ENCODE results near the gene SLC38A6. TPM values are rescaled to one million over a fixed set of nuclear protein-coding genes. Genes with fewer than 3 reads are reported as not detected.
A peak's percentile ranks its signal among the peaks of the same experiment; 100 is the strongest.

The SLC38A6 gene
- total and polyA plus RNA-seq, 9 of the 15 experiments (the other 6 are each of a cell fraction or from before 2014, with no cell fraction given), result 9.8 to 40.3 (median 17.6) TPM

DNA sequence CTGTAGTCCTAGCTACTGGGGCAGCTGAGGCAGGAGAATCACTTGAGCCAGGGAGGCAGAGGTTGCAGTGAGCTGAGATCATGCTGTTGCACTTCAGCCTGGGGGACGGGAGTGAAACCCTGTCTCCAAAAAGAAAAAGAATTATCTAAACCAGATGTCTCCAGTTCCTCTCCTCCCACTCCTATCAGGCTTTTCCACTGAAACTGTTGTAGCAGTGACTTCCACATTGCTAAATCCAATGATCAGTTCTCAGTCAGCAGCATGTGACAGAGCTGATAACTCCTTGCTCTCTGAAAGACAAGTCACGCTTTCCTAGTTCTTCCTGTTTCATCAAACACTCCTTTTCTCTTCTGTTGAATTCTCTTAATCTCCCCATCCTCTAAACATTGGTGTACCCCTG, 8.6 kb downstream of the SLC38A6 start (continued):
- TF ChIP-seq, protein P1, sequence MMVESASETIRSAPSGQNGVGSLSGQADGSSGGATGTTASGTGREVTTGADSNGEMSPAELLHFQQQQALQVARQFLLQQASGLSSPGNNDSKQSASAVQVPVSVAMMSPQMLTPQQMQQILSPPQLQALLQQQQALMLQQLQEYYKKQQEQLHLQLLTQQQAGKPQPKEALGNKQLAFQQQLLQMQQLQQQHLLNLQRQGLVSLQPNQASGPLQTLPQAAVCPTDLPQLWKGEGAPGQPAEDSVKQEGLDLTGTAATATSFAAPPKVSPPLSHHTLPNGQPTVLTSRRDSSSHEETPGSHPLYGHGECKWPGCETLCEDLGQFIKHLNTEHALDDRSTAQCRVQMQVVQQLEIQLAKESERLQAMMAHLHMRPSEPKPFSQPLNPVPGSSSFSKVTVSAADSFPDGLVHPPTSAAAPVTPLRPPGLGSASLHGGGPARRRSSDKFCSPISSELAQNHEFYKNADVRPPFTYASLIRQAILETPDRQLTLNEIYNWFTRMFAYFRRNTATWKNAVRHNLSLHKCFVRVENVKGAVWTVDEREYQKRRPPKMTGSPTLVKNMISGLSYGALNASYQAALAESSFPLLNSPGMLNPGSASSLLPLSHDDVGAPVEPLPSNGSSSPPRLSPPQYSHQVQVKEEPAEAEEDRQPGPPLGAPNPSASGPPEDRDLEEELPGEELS (CRISPR knock-in tag; IDR thresholded peaks at IDR 0.05; ENCODE audit: borderline replicate concordance), result no peak
- TF ChIP-seq, protein P2, sequence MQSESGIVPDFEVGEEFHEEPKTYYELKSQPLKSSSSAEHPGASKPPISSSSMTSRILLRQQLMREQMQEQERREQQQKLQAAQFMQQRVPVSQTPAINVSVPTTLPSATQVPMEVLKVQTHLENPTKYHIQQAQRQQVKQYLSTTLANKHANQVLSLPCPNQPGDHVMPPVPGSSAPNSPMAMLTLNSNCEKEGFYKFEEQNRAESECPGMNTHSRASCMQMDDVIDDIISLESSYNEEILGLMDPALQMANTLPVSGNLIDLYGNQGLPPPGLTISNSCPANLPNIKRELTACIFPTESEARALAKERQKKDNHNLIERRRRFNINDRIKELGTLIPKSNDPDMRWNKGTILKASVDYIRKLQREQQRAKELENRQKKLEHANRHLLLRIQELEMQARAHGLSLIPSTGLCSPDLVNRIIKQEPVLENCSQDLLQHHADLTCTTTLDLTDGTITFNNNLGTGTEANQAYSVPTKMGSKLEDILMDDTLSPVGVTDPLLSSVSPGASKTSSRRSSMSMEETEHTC (IDR thresholded peaks at IDR 0.05), result peak; percentile 80
- TF ChIP-seq POLR2B (IDR thresholded peaks at IDR 0.05; ENCODE audit: low read depth, partially characterized antibody), result no peak
- no peak for TF ChIP-seq PHF20 (IDR thresholded peaks at IDR 0.05; ENCODE audit: partially characterized antibody)
- no peak for TF ChIP-seq ZKSCAN3 (CRISPR knock-in tag; IDR thresholded peaks at IDR 0.05)
- no peak for TF ChIP-seq SIN3B (IDR thresholded peaks at IDR 0.05; ENCODE audit: low read depth)
- TF ChIP-seq TBL1XR1 (IDR thresholded peaks at IDR 0.05; ENCODE audit: low read length in 2 of 2), result peak in 1 of 2 experiments; percentile 76; a peak in 2 of 4 replicates
- no peak for TF ChIP-seq PHF8 (IDR thresholded peaks at IDR 0.05; ENCODE audit: borderline replicate concordance, low read length)
- TF ChIP-seq ZNF695 (CRISPR knock-in tag; IDR thresholded peaks at IDR 0.05), result no peak
- TF ChIP-seq, protein P3, sequence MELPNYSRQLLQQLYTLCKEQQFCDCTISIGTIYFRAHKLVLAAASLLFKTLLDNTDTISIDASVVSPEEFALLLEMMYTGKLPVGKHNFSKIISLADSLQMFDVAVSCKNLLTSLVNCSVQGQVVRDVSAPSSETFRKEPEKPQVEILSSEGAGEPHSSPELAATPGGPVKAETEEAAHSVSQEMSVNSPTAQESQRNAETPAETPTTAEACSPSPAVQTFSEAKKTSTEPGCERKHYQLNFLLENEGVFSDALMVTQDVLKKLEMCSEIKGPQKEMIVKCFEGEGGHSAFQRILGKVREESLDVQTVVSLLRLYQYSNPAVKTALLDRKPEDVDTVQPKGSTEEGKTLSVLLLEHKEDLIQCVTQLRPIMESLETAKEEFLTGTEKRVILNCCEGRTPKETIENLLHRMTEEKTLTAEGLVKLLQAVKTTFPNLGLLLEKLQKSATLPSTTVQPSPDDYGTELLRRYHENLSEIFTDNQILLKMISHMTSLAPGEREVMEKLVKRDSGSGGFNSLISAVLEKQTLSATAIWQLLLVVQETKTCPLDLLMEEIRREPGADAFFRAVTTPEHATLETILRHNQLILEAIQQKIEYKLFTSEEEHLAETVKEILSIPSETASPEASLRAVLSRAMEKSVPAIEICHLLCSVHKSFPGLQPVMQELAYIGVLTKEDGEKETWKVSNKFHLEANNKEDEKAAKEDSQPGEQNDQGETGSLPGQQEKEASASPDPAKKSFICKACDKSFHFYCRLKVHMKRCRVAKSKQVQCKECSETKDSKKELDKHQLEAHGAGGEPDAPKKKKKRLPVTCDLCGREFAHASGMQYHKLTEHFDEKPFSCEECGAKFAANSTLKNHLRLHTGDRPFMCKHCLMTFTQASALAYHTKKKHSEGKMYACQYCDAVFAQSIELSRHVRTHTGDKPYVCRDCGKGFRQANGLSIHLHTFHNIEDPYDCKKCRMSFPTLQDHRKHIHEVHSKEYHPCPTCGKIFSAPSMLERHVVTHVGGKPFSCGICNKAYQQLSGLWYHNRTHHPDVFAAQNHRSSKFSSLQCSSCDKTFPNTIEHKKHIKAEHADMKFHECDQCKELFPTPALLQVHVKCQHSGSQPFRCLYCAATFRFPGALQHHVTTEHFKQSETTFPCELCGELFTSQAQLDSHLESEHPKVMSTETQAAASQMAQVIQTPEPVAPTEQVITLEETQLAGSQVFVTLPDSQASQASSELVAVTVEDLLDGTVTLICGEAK (IDR thresholded peaks at IDR 0.05), result no peak
- TF ChIP-seq, protein P3 (CRISPR knock-in tag; IDR thresholded peaks at IDR 0.05), result no peak
- no peak for TF ChIP-seq KDM4B (IDR thresholded peaks at IDR 0.05; ENCODE audit: borderline replicate concordance in 2 of 2, low read depth in 1 of 2)
- TF ChIP-seq, protein P4, sequence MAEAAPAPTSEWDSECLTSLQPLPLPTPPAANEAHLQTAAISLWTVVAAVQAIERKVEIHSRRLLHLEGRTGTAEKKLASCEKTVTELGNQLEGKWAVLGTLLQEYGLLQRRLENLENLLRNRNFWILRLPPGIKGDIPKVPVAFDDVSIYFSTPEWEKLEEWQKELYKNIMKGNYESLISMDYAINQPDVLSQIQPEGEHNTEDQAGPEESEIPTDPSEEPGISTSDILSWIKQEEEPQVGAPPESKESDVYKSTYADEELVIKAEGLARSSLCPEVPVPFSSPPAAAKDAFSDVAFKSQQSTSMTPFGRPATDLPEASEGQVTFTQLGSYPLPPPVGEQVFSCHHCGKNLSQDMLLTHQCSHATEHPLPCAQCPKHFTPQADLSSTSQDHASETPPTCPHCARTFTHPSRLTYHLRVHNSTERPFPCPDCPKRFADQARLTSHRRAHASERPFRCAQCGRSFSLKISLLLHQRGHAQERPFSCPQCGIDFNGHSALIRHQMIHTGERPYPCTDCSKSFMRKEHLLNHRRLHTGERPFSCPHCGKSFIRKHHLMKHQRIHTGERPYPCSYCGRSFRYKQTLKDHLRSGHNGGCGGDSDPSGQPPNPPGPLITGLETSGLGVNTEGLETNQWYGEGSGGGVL (CRISPR knock-in tag; IDR thresholded peaks at IDR 0.05), result no peak
- peak; percentile 77; the same call in 1 of the 2 replicates for TF ChIP-seq NCOA1 (IDR thresholded peaks at IDR 0.05; ENCODE audit: low read depth)
- no peak for TF ChIP-seq ZBTB17 (CRISPR knock-in tag; IDR thresholded peaks at IDR 0.05)

All from K562 (cell line).